Epithelial cell of proximal tubule (primary cell): ENCODE measurements around the gene CORO7. TPM values are rescaled to one million over a fixed set of nuclear protein-coding genes. Genes with fewer than 3 reads are reported as not detected.

Experiments used
- DNase-seq: peaks from one replicate; pipeline ENCODE4 v3.0.0-alpha.2; 2011; ENCODE audit warnings: low read depth
- H3K4me3 ChIP-seq: 2 replicates; pipeline ENCODE4 v1.5.1; 2011; ENCODE audit warnings: low read depth, mild to moderate bottlenecking, low read length
- total RNA-seq: library from RNA; depleted of rRNA; stranded (reverse); fragments of >200 nt; gene quantifications from 2 replicates; pipeline ENCODE4 v1.2.3, GENCODE V29; 2015
- TF ChIP-seq, protein P1 (sequence below): conservative IDR thresholded peaks from 2 replicates; pipeline ENCODE4 v1.5.1; 2012; ENCODE audit warnings: low read depth, mild to moderate bottlenecking, low read length

The CORO7 gene
- total RNA-seq, 1 donor from 2014 or later: 101 TPM

DNA sequence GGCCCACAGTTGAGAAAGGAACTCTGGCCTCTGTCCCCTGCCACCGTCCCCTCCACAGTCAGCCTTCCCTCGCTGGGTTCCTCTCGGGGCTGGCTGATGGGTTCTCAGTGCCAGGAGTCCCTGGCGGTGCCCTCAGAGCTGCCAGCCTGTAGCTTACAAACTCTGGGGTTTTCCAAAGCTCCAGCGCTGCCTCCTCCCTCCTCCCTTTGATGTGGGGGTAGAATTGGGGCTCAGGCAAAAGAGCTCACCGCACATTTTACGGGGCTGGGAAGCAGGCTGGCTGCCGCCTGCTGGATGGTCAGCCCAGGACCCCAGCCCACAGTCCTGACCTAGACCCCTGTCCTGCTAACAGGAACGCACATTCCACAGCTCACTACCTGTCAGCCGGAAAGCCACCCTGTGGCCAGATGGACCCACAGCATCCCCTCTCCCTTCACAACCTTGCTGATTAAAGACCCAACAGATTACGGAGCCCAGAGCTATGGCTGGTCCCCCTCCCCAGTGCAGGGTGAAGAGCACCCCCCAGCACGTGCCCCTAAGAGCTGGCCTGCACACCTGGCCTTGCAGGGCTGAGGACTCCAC lies 38.7 kb downstream of the CORO7 start:
- DNase-seq: no peak
- H3K4me3 ChIP-seq: no peak overlapping the region
- TF ChIP-seq, protein P1, sequence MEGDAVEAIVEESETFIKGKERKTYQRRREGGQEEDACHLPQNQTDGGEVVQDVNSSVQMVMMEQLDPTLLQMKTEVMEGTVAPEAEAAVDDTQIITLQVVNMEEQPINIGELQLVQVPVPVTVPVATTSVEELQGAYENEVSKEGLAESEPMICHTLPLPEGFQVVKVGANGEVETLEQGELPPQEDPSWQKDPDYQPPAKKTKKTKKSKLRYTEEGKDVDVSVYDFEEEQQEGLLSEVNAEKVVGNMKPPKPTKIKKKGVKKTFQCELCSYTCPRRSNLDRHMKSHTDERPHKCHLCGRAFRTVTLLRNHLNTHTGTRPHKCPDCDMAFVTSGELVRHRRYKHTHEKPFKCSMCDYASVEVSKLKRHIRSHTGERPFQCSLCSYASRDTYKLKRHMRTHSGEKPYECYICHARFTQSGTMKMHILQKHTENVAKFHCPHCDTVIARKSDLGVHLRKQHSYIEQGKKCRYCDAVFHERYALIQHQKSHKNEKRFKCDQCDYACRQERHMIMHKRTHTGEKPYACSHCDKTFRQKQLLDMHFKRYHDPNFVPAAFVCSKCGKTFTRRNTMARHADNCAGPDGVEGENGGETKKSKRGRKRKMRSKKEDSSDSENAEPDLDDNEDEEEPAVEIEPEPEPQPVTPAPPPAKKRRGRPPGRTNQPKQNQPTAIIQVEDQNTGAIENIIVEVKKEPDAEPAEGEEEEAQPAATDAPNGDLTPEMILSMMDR: peak; percentile 30

DNA sequence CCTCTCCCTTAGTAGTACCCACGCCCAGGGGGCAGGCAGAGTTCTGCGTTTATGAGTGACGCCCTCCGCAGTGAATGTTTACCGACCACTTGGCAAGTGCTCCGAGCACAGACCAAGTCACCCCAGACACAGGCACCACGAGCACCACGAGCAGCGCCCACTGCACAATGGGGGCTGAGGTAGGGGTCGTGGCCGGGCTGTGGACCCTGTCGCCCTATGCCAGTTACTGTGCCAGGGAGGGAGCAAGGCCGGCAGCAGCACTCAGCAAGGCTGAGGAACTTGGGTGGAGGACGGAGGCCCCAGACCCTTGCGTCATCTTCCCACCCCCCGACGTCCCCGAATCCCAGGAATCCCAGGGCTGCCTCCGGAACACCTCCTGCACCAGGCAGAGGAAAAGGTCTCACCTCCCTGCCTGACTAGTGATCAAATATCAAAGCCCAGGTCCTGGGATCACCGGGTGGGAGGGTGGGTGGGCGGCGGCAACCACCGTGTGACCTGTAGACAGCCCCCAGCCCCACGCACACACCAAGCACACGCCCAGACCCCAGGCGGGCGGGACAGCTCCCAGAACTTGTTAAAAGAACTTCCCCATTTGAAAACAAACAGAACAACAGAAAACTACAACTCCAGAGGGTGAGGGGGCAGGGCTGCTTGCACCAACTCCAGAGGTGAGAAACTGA lies 39.4 kb downstream of the CORO7 start:
- no peak overlapping the region for H3K4me3 ChIP-seq
- TF ChIP-seq, protein P1: no peak
- DNase-seq: no peak

DNA sequence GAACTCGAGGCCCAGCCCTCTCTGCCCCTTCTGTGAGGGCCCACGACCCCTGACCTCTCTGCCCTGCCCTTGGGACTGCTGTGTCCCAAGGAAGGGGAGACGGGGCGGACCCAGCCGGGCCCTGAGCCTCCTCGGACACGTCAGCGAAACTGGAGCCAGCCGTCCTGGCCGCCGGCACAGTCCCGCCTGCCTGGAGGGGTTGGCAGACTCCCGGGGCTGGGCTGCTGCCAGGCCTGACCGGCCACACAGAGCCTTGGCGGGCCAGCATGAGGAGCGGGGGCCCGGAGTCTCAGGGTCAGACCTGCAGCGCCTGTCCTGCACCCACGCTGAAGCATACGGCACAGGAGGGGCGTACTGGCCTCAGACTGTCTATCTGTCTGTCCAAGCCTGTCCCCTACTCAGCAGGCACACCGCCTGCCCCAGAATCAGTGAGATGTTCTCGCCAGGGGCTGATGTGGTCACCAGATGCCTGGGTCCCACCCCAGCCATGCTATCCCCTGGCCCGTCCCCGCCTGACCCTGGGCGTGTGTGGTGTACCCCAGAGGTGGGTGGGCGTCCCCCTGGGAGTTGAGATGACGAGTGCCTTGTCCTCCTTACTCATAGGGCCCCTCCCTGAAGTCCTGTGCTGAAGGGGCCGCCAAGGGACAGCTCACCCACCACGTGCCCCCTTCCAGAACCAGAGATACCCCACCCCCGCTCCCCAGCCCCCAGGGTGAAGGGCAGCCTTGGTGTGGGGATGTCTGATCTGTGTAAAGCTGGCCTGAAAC lies 40.1 kb downstream of the CORO7 start:
- DNase-seq: no peak
- TF ChIP-seq, protein P1: no peak
- no peak overlapping the region for H3K4me3 ChIP-seq

DNA sequence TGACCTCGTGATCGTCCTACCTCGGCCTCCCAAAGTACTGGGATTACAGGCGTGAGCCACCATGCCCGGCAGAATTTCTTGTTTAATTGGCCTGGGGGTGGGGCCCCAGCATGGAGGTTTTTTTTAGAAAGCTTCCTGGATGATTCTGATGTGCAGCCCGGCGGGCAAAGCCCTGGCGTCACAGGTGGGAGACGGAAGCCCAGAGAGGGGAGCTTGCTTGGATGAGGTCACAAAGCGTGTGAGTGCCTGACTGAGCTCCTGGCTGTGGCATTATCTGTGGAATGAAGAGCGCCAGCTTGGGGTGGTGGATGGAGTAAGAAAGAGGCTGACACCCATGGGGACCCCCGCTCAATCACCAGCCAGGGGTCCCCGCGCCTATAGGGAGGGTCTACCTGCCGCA lies 40.7 kb downstream of the CORO7 start:
- TF ChIP-seq, protein P1: no peak
- no peak for DNase-seq
- no peak overlapping the region for H3K4me3 ChIP-seq

DNA sequence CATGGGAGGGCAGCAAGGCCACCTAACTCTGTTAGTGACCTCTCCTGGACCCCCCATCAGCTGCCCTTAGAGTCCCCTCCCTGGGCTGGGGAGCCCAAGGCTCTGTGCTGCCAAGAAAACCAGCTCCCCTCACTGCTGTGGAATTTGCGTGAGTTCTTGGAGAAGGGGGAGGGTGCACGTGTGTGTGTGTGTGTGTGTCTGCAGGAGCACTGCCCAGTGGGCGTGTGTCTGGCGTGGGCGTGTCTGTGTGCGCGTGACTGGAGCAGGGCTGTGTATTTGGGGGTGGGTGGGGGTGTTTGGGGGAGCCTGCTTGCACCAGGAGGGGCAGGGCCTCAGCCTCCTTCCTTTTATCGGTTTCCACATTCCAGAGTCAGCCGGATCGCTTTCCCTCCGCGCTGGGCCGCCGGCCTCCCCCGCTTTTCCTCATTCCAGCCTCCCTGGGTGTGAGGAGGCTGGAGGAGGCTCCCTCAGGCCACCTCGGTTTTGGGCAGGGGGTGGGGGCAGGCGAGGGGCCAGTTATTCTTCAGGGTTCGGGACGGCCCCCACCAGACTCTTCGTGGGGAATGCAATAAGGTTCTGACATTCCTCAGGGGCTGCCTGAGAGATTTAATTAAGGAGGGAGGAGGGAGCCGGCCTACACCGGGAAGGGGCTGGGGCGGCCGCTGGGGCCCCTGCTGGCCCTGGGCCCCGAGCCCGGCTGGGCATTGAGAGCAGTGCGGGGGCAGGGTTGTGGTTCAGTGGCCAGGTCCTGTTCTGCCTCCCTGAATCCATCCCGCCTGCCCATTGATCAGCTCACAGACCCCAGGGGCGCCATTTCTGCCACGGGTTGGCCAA lies 42.3 kb downstream of the CORO7 start:
- TF ChIP-seq, protein P1: no peak
- DNase-seq: no peak
- H3K4me3 ChIP-seq: peak overlapping the region; percentile 96

DNA sequence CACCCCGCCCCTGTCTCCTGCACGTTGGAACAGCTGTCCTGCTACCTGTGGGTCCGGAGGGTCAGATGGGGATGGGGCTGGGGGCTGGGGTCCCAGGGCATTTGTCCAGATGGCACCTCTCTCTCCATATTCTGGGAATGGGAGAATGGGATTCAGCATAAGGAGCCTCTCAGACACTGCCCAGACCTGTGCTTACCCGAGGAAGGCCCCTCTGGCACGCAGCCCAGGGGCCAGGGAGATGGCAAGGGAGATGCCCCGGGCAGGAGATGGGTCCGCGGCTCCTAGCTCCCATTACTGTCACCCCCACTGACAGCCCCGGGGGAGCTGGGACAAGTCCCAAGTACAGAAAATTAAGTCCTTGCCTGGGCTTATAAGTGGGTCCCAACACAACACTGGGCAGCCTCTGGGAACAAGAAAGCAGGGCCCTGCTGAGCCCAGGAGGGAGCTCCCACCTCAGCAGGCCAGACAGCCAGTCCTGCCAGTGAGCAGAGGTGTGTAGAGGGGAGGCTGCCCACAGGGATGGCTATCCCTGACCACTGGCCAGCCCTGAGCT lies 43.0 kb downstream of the CORO7 start:
- no peak for DNase-seq
- TF ChIP-seq, protein P1: no peak
- H3K4me3 ChIP-seq: peak overlapping the region; percentile 96
